HG03066 (cell line): ENCODE data around the gene C1QTNF8.

Experiments used
- ATAC-seq: cut with Tn5 transposase; IDR thresholded peaks from one replicate; pipeline ENCODE4 v1.9.1; 2021; ENCODE audit warnings: low read depth; ENCODE audit not compliant: unreplicated experiment

C1QTNF8 gene

GRCh38 chr16:1049113-1049975 lies 46.7 kb downstream of the C1QTNF8 start:
- no peak for ATAC-seq

GRCh38 chr16:1048442-1049112 lies 47.5 kb downstream of the C1QTNF8 start:
- no peak for ATAC-seq

GRCh38 chr16:1047801-1048200 lies 48.2 kb downstream of the C1QTNF8 start:
- no peak for ATAC-seq

GRCh38 chr16:1047123-1047522 lies 48.9 kb downstream of the C1QTNF8 start:
- no peak for ATAC-seq

- no peak for ATAC-seq
These were observed 49.8 kb downstream of the C1QTNF8 start for GRCh38 chr16:1045993-1046911.

GRCh38 chr16:1045310-1045992 lies 50.6 kb downstream of the C1QTNF8 start:
- no peak for ATAC-seq

- no peak for ATAC-seq
These were observed 51.4 kb downstream of the C1QTNF8 start for GRCh38 chr16:1044460-1045309.

- no peak for ATAC-seq
These were observed 52.1 kb downstream of the C1QTNF8 start for GRCh38 chr16:1043881-1044451.

- ATAC-seq, result no peak
These were observed 53.2 kb downstream of the C1QTNF8 start for GRCh38 chr16:1042866-1043265.

GRCh38 chr16:1042049-1042744 lies 53.8 kb downstream of the C1QTNF8 start:
- no peak for ATAC-seq

- ATAC-seq, result no peak
These were observed 55.7 kb downstream of the C1QTNF8 start for GRCh38 chr16:1040346-1040745.

GRCh38 chr16:1039762-1040161 lies 56.3 kb downstream of the C1QTNF8 start:
- no peak for ATAC-seq

- no peak for ATAC-seq
These were observed 57.1 kb downstream of the C1QTNF8 start for GRCh38 chr16:1038932-1039331.
